ENCODE data around the gene SYNGR4. TPM values are rescaled to one million over a fixed set of nuclear protein-coding genes. Genes with fewer than 3 reads are reported as not detected.

SYNGR4 gene
- total and polyA plus RNA-seq, 2 donors (not counting 1 experiment from before 2014, with no cell fraction given) = not detected

GRCh38 chr19:48397263-48398101 lies 33.3 kb downstream of the SYNGR4 start:
- Histone ChIP-seq H3K4me1 (ENCODE audit: control insufficient read depth in 2 of 2, insufficient read depth in 2 of 2, low read length in 2 of 2) (peaks cover 44 to 46% of the 10 kb centered on the region in 2 donors), H3K9ac (ENCODE audit: low read length) (peak overlapping the region; percentile 64), H3K79me2 (ENCODE audit: control insufficient read depth, insufficient read depth, low read length) (peaks cover 5% of the 10 kb centered on the region), H4K20me1 (ENCODE audit: control insufficient read depth, insufficient read depth, low read length, poor library complexity, severe bottlenecking) (no peaks in the 10 kb centered on the region), H3K4me3 (ENCODE audit: control extremely low read depth in 1 of 5, extremely low read depth in 1 of 5, insufficient read depth in 1 of 5, low read depth in 2 of 5, low read length in 4 of 5) (peak overlapping the region in 4 of 5 experiments; percentile 24 to 65 (median 46)), H2AFZ (ENCODE audit: insufficient read depth, low read depth, low read length, poor library complexity, severe bottlenecking) (peak overlapping the region; percentile 73), H3K27ac (ENCODE audit: low read length in 2 of 2) (no peak overlapping the region), H3K27me3 (replicated peaks in 1 of 4; ENCODE audit: control extremely low read depth in 1 of 4, control insufficient read depth in 3 of 4, insufficient read depth in 4 of 4, low read length in 3 of 4) (peaks cover 0 to 55% (median 33%) of the 10 kb centered on the region in 4 experiments), H3K9me3 (ENCODE audit: control extremely low read depth in 1 of 3, control insufficient read depth in 2 of 3, insufficient read depth in 1 of 3, low read length in 2 of 3) (peaks cover 0 to 34% (median 0%) of the 10 kb centered on the region in 3 donors), H3K36me3 (replicated peaks in 1 of 2; ENCODE audit: control extremely low read depth in 1 of 2, control insufficient read depth in 1 of 2, extremely low read depth in 1 of 2, insufficient read depth in 2 of 2, low read length in 1 of 2) (no peaks in the 10 kb centered on the region), H3K4me2 (replicated peaks; ENCODE audit: low read depth, low read length, poor library complexity, severe bottlenecking) (peak overlapping the region; percentile 99)
- intact Hi-C loops (cut with micrococcal nuclease) = loop anchor here (2.0 to 10.0 kb wide), 2 partner anchors 71 to 97 kb away; partner anchors contain the start of gene CYTH2
- POLR2A ChIA-PET = no interaction called here
- Mint-ChIP-seq H3K27me3 (peaks cover 33% of the 10 kb centered on the region), H3K9me3 (ENCODE audit: insufficient read depth) (no peaks in the 10 kb centered on the region), H3K4me1 (peaks cover 38% of the 10 kb centered on the region), H3K4me3 (peak overlapping the region; percentile 86), H3K27ac (peak overlapping the region; percentile 74)
- no peak for ATAC-seq (ENCODE audit: low read depth)
- DNase-seq = peak; percentile 23
- 45% methylated on average over 22 of the region's 22 CpGs for WGBS (ENCODE audit: insufficient coverage)
- TF ChIP-seq EZH2 (IDR thresholded peaks at IDR 0.05; ENCODE audit: borderline replicate concordance, insufficient read depth, low read depth, low read length, poor library complexity, severe bottlenecking) = no peak
- TF ChIP-seq, protein P1, sequence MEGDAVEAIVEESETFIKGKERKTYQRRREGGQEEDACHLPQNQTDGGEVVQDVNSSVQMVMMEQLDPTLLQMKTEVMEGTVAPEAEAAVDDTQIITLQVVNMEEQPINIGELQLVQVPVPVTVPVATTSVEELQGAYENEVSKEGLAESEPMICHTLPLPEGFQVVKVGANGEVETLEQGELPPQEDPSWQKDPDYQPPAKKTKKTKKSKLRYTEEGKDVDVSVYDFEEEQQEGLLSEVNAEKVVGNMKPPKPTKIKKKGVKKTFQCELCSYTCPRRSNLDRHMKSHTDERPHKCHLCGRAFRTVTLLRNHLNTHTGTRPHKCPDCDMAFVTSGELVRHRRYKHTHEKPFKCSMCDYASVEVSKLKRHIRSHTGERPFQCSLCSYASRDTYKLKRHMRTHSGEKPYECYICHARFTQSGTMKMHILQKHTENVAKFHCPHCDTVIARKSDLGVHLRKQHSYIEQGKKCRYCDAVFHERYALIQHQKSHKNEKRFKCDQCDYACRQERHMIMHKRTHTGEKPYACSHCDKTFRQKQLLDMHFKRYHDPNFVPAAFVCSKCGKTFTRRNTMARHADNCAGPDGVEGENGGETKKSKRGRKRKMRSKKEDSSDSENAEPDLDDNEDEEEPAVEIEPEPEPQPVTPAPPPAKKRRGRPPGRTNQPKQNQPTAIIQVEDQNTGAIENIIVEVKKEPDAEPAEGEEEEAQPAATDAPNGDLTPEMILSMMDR (IDR thresholded peaks at IDR 0.05) = no peak
- CTCF ChIA-PET = no interaction called here

DNA sequence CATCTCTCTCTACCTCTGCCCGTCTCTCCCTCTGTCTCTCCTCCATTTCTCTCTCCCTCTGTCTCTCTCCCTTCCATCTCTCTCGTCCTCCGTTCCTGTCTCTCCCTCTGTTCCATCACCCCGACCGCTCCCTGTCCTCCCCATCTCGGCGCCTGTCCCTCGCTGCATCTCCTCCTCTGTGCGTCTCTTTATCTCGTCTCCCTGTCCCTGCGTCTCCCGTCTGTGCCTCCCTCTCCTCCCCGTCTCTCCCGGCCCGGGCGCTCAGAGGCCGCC lies 33.9 kb downstream of the SYNGR4 start:
- ATAC-seq (ENCODE audit: low read depth) = no peak
- peaks cover 44 to 46% of the 10 kb centered on the region in 2 donors for H3K4me1 ChIP-seq (ENCODE audit: control insufficient read depth in 2 of 2, insufficient read depth in 2 of 2, low read length in 2 of 2)
- intact Hi-C loops (cut with micrococcal nuclease) = loop anchor here (2.0 to 10.0 kb wide), 2 partner anchors 71 to 97 kb away; partner anchors contain the start of gene CYTH2
- no peak for DNase-seq
- no peak overlapping the region for H3K27ac ChIP-seq (ENCODE audit: low read length in 2 of 2)
- H3K4me3 ChIP-seq (ENCODE audit: control extremely low read depth in 1 of 5, extremely low read depth in 1 of 5, insufficient read depth in 1 of 5, low read depth in 2 of 5, low read length in 4 of 5) = peak overlapping the region in 4 of 5 experiments; percentile 24 to 65 (median 46)
- Mint-ChIP-seq H3K4me1 (peaks cover 34% of the 10 kb centered on the region), H3K27me3 (peaks cover 29% of the 10 kb centered on the region), H3K9me3 (ENCODE audit: insufficient read depth) (no peaks in the 10 kb centered on the region), H3K27ac (peak overlapping the region; percentile 74), H3K4me3 (peak overlapping the region; percentile 86)
- 7% methylated on average over 17 of the region's 17 CpGs for WGBS (ENCODE audit: insufficient coverage)
- H3K9ac ChIP-seq (ENCODE audit: low read length) = peak overlapping the region; percentile 64
- ChIA-PET POLR2A (interaction anchor here (0.9 kb wide), 1 partner anchor 19 kb away, joined by 3 read pairs; no protein-coding TSS in a partner anchor), CTCF (no interaction called here)
- peaks cover 0 to 50% (median 31%) of the 10 kb centered on the region in 4 experiments for H3K27me3 ChIP-seq (replicated peaks in 1 of 4; ENCODE audit: control extremely low read depth in 1 of 4, control insufficient read depth in 3 of 4, insufficient read depth in 4 of 4, low read length in 3 of 4)
- H3K4me2 ChIP-seq (replicated peaks; ENCODE audit: low read depth, low read length, poor library complexity, severe bottlenecking) = peak overlapping the region; percentile 99
- peaks cover 0 to 34% (median 0%) of the 10 kb centered on the region in 3 donors for H3K9me3 ChIP-seq (ENCODE audit: control extremely low read depth in 1 of 3, control insufficient read depth in 2 of 3, insufficient read depth in 1 of 3, low read length in 2 of 3)
- TF ChIP-seq EZH2 (IDR thresholded peaks at IDR 0.05; ENCODE audit: borderline replicate concordance, insufficient read depth, low read depth, low read length, poor library complexity, severe bottlenecking) = no peak
- TF ChIP-seq, protein P1 (IDR thresholded peaks at IDR 0.05) = no peak
- no peaks in the 10 kb centered on the region for H3K79me2 ChIP-seq (ENCODE audit: control insufficient read depth, insufficient read depth, low read length)
- no peaks in the 10 kb centered on the region for H4K20me1 ChIP-seq (ENCODE audit: control insufficient read depth, insufficient read depth, low read length, poor library complexity, severe bottlenecking)
- H2AFZ ChIP-seq (ENCODE audit: insufficient read depth, low read depth, low read length, poor library complexity, severe bottlenecking) = peak overlapping the region; percentile 73
- no peaks in the 10 kb centered on the region for H3K36me3 ChIP-seq (replicated peaks in 1 of 2; ENCODE audit: control extremely low read depth in 1 of 2, control insufficient read depth in 1 of 2, extremely low read depth in 1 of 2, insufficient read depth in 2 of 2, low read length in 1 of 2)
